B cell (primary cell): ENCODE data around the gene U2AF2. TPM values are rescaled to one million over a fixed set of nuclear protein-coding genes. Genes with fewer than 3 reads are reported as not detected.

Experiments
- ATAC-seq: fragments of 200-7000 bp; cut with Tn5 transposase; one replicate; pipeline ENCODE4 v1.10.0; 2021; ENCODE audit warnings: low read depth, mild to moderate bottlenecking, moderate number of reproducible peaks, moderate library complexity
- CTCF ChIA-PET: fragments of 350-600 bp; sonication (Branson Sonifier 250); formaldehyde crosslinking; loops from one replicate; lab custom pipeline; 2021; ENCODE audit warnings: antibody characterized with exemption, inconsistent platforms; lab: Charles Lee
- POLR2A ChIA-PET: fragments of 350-600 bp; sonication (Branson Sonifier 250); formaldehyde crosslinking; loops from one replicate; lab custom pipeline; 2021; ENCODE audit warnings: antibody characterized with exemption; lab: Charles Lee
- DNase-seq: peaks from one replicate; pipeline ENCODE4 v3.0.0; 2013
- H2AFZ ChIP-seq: 2 replicates; pipeline ENCODE4 v1.6.1; 2012; ENCODE audit warnings: mild to moderate bottlenecking, low read depth, low read length; ENCODE audit not compliant: insufficient read depth, poor library complexity, severe bottlenecking
- H3K27ac ChIP-seq, 2 donors: 1 replicate in 1 of 2; 2 replicates in 1 of 2; pipeline ENCODE4 v1.5.1; 2012 to 2013; ENCODE audit warnings: low read length in 2 of 2, mild to moderate bottlenecking in 2 of 2, moderate library complexity in 1 of 2
- H3K27me3 ChIP-seq, 4 experiments: fragments of 200-600 bp in 1 of 4; sonication (generic) in 1 of 4; replicated peaks in 1 of 4; 1 replicate in 2 of 4; 2 replicates in 2 of 4; pipeline versions ENCODE4 v1.6.1 to v1.7.0; 2013 to 2016; ENCODE audit warnings: low read length in 3 of 4, mild to moderate bottlenecking in 2 of 4, mixed read lengths in 1 of 4, moderate library complexity in 1 of 4; ENCODE audit not compliant: insufficient read depth in 4 of 4, control insufficient read depth in 3 of 4; ENCODE audit errors: control extremely low read depth in 1 of 4
- H3K36me3 ChIP-seq, 2 experiments: replicated peaks in 1 of 2; 1 replicate in 1 of 2; 2 replicates in 1 of 2; pipeline versions ENCODE4 v1.6.1 to v1.7.1; 2013; ENCODE audit warnings: low read length in 1 of 2; ENCODE audit not compliant: insufficient read depth in 2 of 2, control insufficient read depth in 1 of 2; ENCODE audit errors: control extremely low read depth in 1 of 2, extremely low read depth in 1 of 2
- H3K4me1 ChIP-seq, 2 donors: fragments of 200-600 bp in 1 of 2; sonication (generic) in 1 of 2; 1 replicate in 1 of 2; 2 replicates in 1 of 2; pipeline versions ENCODE4 v1.5.1 to v1.6.1; 2013 to 2017; ENCODE audit warnings: low read length in 2 of 2; ENCODE audit not compliant: control insufficient read depth in 2 of 2, insufficient read depth in 2 of 2
- H3K4me2 ChIP-seq: replicated peaks from 2 replicates; pipeline ENCODE3; 2012; ENCODE audit warnings: mild to moderate bottlenecking, low read depth, low read length; ENCODE audit not compliant: poor library complexity, severe bottlenecking
- H3K4me3 ChIP-seq, 5 experiments: fragments of 200-600 bp in 1 of 5; sonication (generic) in 1 of 5; 1 replicate in 3 of 5; 2 replicates in 2 of 5; pipeline versions ENCODE4 v1.5.1 to v1.7.0; 2011 to 2016; ENCODE audit warnings: low read length in 4 of 5, mild to moderate bottlenecking in 4 of 5, low read depth in 2 of 5, control low read depth in 1 of 5, moderate library complexity in 1 of 5; ENCODE audit not compliant: insufficient read depth in 1 of 5; ENCODE audit errors: control extremely low read depth in 1 of 5, extremely low read depth in 1 of 5
- H3K79me2 ChIP-seq: fragments of 200-600 bp; sonication (generic); one replicate; pipeline ENCODE4 v1.6.0; 2016; ENCODE audit warnings: low read length; ENCODE audit not compliant: control insufficient read depth, insufficient read depth
- H3K9ac ChIP-seq: fragments of 200-600 bp; sonication (generic); 2 replicates; pipeline ENCODE4 v1.6.1; 2017; ENCODE audit warnings: mild to moderate bottlenecking, low read length, moderate library complexity
- H3K9me3 ChIP-seq, 3 donors: one replicate each; pipeline versions ENCODE4 v1.6.1 to v1.7.1; 2013; ENCODE audit warnings: low read length in 2 of 3; ENCODE audit not compliant: control insufficient read depth in 2 of 3, insufficient read depth in 1 of 3; ENCODE audit errors: control extremely low read depth in 1 of 3
- H4K20me1 ChIP-seq: 2 replicates; pipeline ENCODE4 v1.6.0; 2012; ENCODE audit warnings: mild to moderate bottlenecking, low read length; ENCODE audit not compliant: insufficient read depth, control insufficient read depth, poor library complexity, severe bottlenecking
- H3K27ac Mint-ChIP-seq: one replicate; pipeline ENCODE4 v1.8.0; 2021; ENCODE audit warnings: mixed read lengths
- H3K27me3 Mint-ChIP-seq: one replicate; pipeline ENCODE4 v1.8.0; 2021; ENCODE audit warnings: mixed read lengths
- H3K4me1 Mint-ChIP-seq: one replicate; pipeline ENCODE4 v1.8.0; 2021; ENCODE audit warnings: mixed read lengths
- H3K4me3 Mint-ChIP-seq: one replicate; pipeline ENCODE4 v1.8.0; 2021; ENCODE audit warnings: mixed read lengths
- H3K9me3 Mint-ChIP-seq: one replicate; pipeline ENCODE4 v1.8.0; 2022; ENCODE audit warnings: mixed read lengths; ENCODE audit not compliant: insufficient read depth
- EZH2 ChIP-seq: IDR thresholded peaks from 2 replicates; pipeline ENCODE4 v1.6.1; 2012; ENCODE audit warnings: borderline replicate concordance, low read depth, mild to moderate bottlenecking, moderate library complexity, low read length; ENCODE audit not compliant: insufficient read depth, poor library complexity, severe bottlenecking
- WGBS: methylation state at CpG from one replicate; pipeline ENCODE4 v1.1.5; 2013; ENCODE audit warnings: missing lambda C conversion rate; ENCODE audit not compliant: insufficient coverage; 5-methylcytosine and 5-hydroxymethylcytosine counted together
- intact Hi-C: fragments of 100-400 bp; cut with micrococcal nuclease; formaldehyde crosslinking; loops from one replicate; pipeline ENCODE4 v1.10.0; 2022
- polyA plus RNA-seq: library from polyadenylated mRNA; depleted of rRNA; stranded (reverse); fragments of >200 nt; gene quantifications from 2 replicates; pipeline ENCODE4 v1.2.3, GENCODE V29; 2012
- total RNA-seq, 2 donors: library from RNA; stranded (reverse); fragments of 120-200 nt in 1 of 2; gene quantifications; 1 replicate in 1 of 2; 2 replicates in 1 of 2; pipeline versions ENCODE4 v1.2.3 to v1.2.4, GENCODE V29; 2013 to 2022
- TF ChIP-seq, protein P1 (sequence below): fragments of 200-600 bp; IDR thresholded peaks from one replicate; pipeline ENCODE4 v1.8.0; 2022; ENCODE audit warnings: antibody characterized with exemption, mild to moderate bottlenecking

The U2AF2 gene
- total and polyA plus RNA-seq, 2 donors (not counting 1 experiment from before 2014, with no cell fraction given): 275 to 300 TPM

- Histone ChIP-seq H4K20me1 (peaks cover 17% of the 10 kb centered on the region), H3K4me1 (peaks cover 36 to 75% of the 10 kb centered on the region in 2 donors), H3K9me3 (peaks cover 0 to 11% (median 0%) of the 10 kb centered on the region in 3 donors), H3K27me3 (no peaks in the 10 kb centered on the region), H3K4me3 (peak overlapping the region in 4 of 5 experiments; percentile 28 to 85 (median 80)), H3K27ac (peak overlapping the region; percentile 72 to 79), H3K4me2 (peak overlapping the region; percentile 96), H3K9ac (peak overlapping the region; percentile 77), H3K36me3 (peaks cover 2 to 8% of the 10 kb centered on the region in 2 experiments), H2AFZ (peak overlapping the region; percentile 53), H3K79me2 (peaks cover 36% of the 10 kb centered on the region)
- H3K9me3 Mint-ChIP-seq: no peaks in the 10 kb centered on the region
- no peaks in the 10 kb centered on the region for H3K27me3 Mint-ChIP-seq
- ChIA-PET CTCF (interaction anchor here (1.0 to 9.4 kb wide), 7 partner anchors 7 to 52 kb away, joined by 3 to 131 read pairs (median 4); partner anchors contain the start of gene CCDC106), POLR2A (interaction anchor here (0.8 to 1.5 kb wide), 4 partner anchors 9 to 40 kb away, joined by 3 to 9 read pairs (median 4); partner anchors contain the start of gene U2AF2)
- DNase-seq: peak; percentile 91
- no peak for TF ChIP-seq EZH2
- TF ChIP-seq, protein P1, sequence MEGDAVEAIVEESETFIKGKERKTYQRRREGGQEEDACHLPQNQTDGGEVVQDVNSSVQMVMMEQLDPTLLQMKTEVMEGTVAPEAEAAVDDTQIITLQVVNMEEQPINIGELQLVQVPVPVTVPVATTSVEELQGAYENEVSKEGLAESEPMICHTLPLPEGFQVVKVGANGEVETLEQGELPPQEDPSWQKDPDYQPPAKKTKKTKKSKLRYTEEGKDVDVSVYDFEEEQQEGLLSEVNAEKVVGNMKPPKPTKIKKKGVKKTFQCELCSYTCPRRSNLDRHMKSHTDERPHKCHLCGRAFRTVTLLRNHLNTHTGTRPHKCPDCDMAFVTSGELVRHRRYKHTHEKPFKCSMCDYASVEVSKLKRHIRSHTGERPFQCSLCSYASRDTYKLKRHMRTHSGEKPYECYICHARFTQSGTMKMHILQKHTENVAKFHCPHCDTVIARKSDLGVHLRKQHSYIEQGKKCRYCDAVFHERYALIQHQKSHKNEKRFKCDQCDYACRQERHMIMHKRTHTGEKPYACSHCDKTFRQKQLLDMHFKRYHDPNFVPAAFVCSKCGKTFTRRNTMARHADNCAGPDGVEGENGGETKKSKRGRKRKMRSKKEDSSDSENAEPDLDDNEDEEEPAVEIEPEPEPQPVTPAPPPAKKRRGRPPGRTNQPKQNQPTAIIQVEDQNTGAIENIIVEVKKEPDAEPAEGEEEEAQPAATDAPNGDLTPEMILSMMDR: peak; percentile 38
- peak; percentile 17 for ATAC-seq
- intact Hi-C loops: loop anchor here (5.0 kb wide), 3 partner anchors 33 to 233 kb away; partner anchors contain the start of genes EPN1, UBE2S and ZNF865
- 31% methylated on average over 38 of the region's 38 CpGs for WGBS
- peak overlapping the region; percentile 91 for H3K27ac Mint-ChIP-seq
- peak overlapping the region; percentile 84 for H3K4me3 Mint-ChIP-seq
- peaks cover 74% of the 10 kb centered on the region for H3K4me1 Mint-ChIP-seq
Measured at GRCh38 chr19:55640043-55640576, 14.7 kb upstream of the U2AF2 start.
